GM21367 (cell line): ENCODE data around the gene ELN.

Experiments
- ATAC-seq: cut with Tn5 transposase; IDR thresholded peaks from one replicate; pipeline ENCODE4 v1.9.1; 2021; ENCODE audit not compliant: unreplicated experiment

Gene ELN

GRCh38 chr7:74023092-74023536 lies 4.9 kb upstream of the ELN start:
- no peak for ATAC-seq

DNA sequence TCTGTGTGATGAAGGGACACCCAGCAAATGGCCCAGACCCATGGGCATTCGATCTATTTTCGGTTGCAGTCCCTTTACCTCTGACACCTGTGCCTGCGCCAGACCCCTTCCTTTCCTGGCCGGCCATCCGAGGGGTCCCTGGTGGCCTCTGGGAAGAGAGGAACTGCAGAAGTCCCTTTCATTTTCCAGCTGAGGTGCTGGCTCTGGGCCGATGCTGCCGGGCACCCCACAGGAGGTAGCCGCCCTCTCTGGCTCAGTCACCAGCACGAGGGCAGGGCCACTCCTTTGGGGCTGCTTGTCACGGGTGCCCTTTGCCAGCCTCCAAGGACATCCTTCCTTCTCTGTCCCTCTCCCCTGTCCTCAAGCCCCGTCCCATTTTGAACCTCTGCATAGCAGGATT lies 4.2 kb upstream of the ELN start:
- ATAC-seq: no peak

- ATAC-seq: no peak
These were observed 2.8 kb upstream of the ELN start for GRCh38 chr7:74025146-74025545.

GRCh38 chr7:74025730-74026129 lies 2.2 kb upstream of the ELN start:
- ATAC-seq: no peak

GRCh38 chr7:74026406-74026902 lies 1.5 kb upstream of the ELN start:
- no peak for ATAC-seq

- no peak for ATAC-seq
These were observed 880 bp upstream of the ELN start for GRCh38 chr7:74026903-74027682.

DNA sequence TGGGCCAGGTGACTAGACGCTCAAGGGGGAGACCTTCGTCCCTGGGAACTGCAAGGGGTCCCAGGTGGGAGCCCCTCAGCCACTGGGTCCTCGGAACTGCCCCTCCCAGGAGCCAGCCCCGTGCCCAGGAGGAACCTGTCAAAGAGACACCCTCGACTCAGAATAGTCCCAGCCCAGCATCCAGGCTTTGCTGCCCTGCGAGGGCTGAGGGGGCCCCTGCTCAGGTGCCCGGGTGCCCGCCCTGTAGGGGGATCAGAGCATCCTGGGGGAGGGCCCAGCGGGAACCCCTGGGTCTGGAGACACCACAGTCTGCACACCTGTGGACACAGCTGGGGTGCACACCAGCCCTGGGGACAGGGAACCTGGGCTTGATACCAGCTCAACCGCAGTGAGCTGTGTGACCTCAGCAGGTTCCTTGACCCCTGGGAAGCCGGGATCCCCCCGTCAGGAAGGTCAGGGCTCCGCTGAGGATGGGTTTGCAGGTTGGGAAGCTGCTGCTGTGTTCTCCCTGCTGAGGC lies 407 bp downstream of the ELN start:
- ATAC-seq: no peak

DNA sequence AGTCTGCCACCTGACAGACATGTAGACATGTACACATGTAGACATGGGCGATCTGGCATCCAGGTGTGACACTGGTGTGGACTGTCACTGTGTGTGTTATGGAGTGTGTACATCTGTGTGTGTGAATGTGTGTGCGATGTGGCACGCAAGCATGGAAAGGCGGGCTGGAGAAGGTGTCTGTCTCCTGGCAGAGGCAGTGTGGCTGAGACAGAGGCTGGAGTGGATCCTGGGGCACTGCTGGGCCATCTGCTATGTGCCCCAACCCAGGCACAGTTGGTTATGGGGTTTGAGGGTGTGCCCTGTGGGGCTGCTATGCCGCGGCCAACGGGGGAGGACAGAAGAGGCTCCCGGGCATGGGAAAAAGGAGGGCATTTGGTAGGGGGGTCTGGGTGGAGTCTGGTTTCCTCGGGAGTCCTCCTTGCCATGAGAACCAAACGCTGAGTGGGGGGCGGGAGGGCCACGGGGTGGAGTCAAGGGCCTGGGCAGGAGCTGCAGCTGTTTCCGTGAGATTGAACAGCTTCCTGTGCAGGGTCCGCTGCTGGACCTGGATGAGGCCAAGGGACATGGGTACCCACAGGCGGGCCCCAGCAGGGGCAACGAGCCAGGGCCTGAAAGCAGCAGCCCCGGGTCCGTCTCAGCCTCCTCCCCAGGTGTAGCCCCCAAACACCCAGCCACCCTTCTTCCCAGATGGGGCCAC lies 1.3 kb downstream of the ELN start:
- no peak for ATAC-seq

DNA sequence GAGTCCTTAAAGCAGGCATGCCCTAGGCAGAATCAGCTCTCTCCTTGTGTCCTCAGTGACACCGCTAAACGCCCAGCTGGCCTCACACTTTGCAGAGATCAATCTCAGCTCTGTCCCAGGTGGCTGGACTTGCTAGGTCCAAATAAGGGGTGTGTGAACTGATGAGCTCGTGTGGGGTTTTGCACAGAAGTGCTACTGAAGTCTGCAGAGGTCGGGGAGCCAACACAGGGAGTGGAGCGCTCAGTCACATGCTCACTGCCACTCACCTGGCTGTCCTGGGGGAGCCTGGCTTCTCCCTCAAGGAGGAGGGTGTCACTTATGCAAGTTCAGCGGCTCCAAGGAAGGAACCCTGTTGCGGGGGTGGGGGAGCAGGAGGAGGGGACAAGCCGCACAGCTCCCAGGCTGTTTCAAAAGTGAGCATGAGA lies 2.0 kb downstream of the ELN start:
- ATAC-seq: no peak

- ATAC-seq: no peak
These were observed 2.9 kb downstream of the ELN start for GRCh38 chr7:74030861-74031260.

- ATAC-seq: no peak
These were observed 3.6 kb downstream of the ELN start for GRCh38 chr7:74031403-74032190.

DNA sequence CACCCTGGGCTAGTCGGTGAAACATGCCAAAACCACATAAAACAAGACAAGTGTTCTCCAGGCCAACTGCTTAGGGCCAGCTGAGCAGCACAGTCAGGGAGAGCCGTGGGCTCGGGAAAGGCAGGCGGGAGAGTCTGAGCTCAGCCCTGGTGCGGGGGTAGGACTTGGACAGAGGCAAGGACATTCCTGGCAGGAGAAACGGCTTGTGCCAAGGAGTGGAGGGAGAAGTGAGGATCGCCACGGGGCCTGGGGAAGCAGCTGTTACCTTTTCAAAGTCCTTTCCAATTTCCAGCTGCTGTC lies 4.2 kb downstream of the ELN start:
- no peak for ATAC-seq

- ATAC-seq: no peak
These were observed 4.8 kb downstream of the ELN start for GRCh38 chr7:74032624-74033371.

DNA sequence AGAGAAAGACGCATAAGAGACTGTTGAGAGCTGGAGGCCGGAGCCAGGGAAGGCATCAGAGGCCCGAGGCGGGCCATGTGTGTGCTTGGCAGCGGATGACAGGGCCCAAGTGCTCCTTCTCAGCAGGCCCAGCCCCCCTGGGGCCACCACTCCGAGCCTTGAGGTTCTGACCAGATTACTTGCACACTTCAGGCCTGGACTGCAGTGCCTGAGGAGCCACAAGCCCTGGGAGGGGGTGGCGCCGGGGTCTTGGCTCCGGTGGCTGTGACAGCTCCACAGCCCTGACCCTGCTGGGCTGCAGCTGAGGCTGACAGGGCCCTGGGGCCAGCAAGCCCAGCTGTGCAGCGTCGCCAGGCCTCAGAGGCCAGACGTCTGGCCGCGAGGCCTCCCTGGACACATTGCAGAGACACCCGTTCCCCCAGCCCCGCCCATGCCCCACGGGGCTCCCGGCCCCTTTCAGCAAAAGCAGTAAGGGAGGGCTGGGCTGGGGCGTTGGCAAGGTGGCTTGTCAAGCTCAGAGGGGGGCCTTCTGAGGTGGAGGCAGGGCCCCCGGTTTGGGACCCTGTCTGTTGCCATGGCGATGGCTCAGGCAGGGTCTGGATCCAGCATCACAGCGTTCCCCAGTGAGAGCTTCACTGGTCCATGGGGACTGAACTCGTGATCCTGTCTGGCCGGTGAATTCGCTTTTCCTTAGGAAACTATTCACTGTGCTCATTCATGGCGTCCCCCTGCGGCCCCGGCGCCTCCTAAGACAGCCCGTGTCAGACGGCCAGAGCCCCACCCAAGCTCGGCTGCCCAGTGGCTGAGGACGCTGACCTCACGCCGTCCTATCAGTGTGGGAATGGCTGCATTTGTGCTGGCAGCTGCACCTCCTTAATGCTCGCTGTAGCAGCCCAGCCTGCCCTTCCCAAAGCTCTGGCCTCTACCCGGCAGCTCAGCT lies 5.7 kb downstream of the ELN start:
- ATAC-seq: no peak

DNA sequence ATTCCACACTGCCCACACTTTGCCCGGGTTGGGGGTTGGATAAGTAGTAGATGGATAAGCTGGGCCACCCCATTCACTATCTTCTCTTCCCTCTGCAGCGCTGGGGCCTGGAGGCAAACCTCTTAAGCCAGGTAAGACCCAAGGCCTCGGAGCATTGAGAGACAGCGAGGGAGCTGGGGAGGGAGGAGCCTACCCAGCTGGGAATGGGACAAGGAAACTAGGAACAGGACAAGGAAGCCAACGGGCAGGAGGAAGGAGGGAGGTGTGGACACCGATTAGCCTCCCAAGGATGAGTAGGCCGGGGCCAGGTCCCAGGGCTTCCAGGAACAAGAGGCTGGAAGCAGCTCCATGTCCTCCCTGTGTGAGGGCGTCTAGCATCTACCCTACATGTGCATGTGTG lies 9.6 kb downstream of the ELN start:
- no peak for ATAC-seq

- ATAC-seq: no peak
These were observed 10.4 kb downstream of the ELN start for GRCh38 chr7:74038194-74038961.

- ATAC-seq: no peak
These were observed 11.4 kb downstream of the ELN start for GRCh38 chr7:74039337-74039736.

- no peak for ATAC-seq
These were observed 12.3 kb downstream of the ELN start for GRCh38 chr7:74040101-74040790.
